Stimulated activated effector memory CD8-positive, alpha-beta T cell treated with anti-CD3 and anti-CD28 coated beads, Interleukin-12 subunit alpha, Interleukin-12 subunit beta, amount 100 ng/mL, for 72 hours (primary cell): ENCODE results near the gene ICAM4.
"Not testable (repeated sequence)": the region's sequence is repeated elsewhere in the genome, so short reads cannot be mapped to it uniquely, and the experiment has no call there.

Source experiments
- ATAC-seq: fragments of 150-1000 bp; cut with Tn5 transposase; 2 replicates; pipeline ENCODE4 v1.10.0; 2021
- DNase-seq, 2 donors: peaks; one replicate each; pipeline ENCODE4 v3.0.0; 2021 to 2022; ENCODE audit warnings: low spot score in 2 of 2
- H3K27ac Mint-ChIP-seq: one replicate; pipeline ENCODE4 v1.8.0; 2022; ENCODE audit warnings: mild to moderate bottlenecking, mixed read lengths
- H3K36me3 Mint-ChIP-seq: one replicate; pipeline ENCODE4 v1.8.0; 2022; ENCODE audit warnings: mild to moderate bottlenecking, mixed read lengths
- H3K4me1 Mint-ChIP-seq: one replicate; pipeline ENCODE4 v1.8.0; 2022; ENCODE audit warnings: mixed read lengths
- H3K4me3 Mint-ChIP-seq: one replicate; pipeline ENCODE4 v1.8.0; 2022; ENCODE audit warnings: mild to moderate bottlenecking, mixed read lengths
- H3K9me3 Mint-ChIP-seq: one replicate; pipeline ENCODE4 v1.8.0; 2022; ENCODE audit warnings: mixed read lengths

ICAM4 gene

DNA sequence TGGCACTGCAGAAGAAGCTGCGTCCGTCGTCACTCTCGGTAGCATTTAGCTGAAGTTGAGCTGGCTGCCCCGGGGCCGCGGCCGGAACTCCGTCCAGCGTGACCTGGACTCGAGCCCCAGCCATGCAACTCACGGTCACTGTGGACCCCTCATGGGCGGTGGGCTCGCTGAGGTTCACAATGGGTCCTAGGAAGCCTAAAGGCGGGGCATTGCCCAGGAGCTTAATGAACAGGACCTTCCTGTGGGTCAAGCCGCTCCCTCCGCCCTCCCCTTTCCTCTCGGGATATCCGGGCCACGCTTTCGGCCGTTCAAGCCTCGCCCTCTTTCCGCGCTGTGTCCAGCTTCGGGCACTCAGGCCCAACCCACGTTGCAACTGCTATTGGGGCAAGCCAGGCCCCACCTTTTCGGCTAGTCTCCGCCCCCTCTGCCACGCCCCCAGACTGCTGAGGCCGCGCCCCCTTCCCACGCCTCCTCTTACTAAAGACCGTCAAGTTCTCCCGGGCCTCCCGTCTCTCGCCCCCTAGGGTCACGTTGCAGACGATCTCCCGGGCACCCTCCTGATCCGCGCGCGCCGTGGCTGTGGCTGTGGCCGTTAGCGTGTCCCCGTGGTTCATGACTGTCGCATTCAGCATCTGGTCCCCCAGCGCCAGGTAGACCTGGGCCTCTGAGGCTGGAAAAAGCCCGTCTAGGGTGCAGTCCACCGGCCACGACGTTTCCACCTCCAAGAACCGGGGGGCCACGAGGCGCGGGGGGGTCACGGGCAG, 48.0 kb downstream of the ICAM4 start:
- Mint-ChIP-seq H3K36me3 (peaks cover 74% of the 10 kb centered on the region), H3K9me3 (no peaks in the 10 kb centered on the region), H3K4me3 (peak overlapping the region; percentile 93), H3K4me1 (peaks cover 48% of the 10 kb centered on the region), H3K27ac (no peak overlapping the region)
- DNase-seq, result peak; percentile 34 to 65
- no peak for ATAC-seq

DNA sequence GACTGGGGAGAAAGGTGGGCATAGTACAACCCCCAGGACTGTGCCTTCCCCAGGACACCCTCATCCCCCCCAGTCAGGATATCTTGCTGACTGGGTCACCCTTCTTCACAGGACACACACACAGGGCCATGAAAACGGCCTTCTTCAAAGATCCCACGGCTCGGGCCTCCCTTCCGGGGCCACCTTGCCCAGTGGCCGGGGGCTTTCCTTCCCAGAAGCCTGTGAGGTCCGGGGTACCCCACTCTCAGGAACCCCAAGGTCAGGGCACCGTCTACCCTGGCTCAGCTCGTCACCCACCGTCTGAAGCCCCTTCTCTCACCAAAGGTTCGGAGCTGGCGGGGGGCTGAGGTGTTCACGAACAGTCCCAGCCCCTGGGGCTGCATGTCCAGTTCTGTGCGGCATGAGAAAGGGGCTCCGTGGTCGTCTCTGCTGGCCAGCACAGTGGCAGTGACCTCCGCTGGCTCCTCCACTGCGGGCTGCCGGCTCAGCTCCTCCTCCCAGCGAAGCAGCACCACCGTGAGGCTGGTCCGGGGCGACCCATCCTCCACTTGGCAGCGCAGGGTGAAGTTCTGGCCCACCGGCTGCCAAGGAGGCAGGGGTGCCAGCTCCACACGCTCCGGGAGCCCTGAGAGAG, 48.7 kb downstream of the ICAM4 start:
- Mint-ChIP-seq H3K9me3 (no peaks in the 10 kb centered on the region), H3K4me3 (peak overlapping the region; percentile 93), H3K4me1 (peaks cover 47% of the 10 kb centered on the region), H3K36me3 (peaks cover 67% of the 10 kb centered on the region), H3K27ac (no peak overlapping the region)
- DNase-seq, result no peak
- no peak for ATAC-seq

- H3K36me3 Mint-ChIP-seq, result peaks cover 54% of the 10 kb centered on the region
- ATAC-seq, DNase-seq, H3K27ac Mint-ChIP-seq, H3K4me3 Mint-ChIP-seq, H3K9me3 Mint-ChIP-seq: not testable (repeated sequence)
- H3K4me1 Mint-ChIP-seq, result peaks cover 52% of the 10 kb centered on the region
Measured at GRCh38 chr19:10336725-10337124, 50.0 kb downstream of the ICAM4 start.
